Activated CD8-positive, alpha-beta T cell treated with anti-CD3 and anti-CD28 coated beads, Interleukin-2, amount 10 ng/mL, durations not matched to agents 7 days and 5 days (primary cell): ENCODE measurements around the gene GPX4. TPM values are rescaled to one million over a fixed set of nuclear protein-coding genes. Genes with fewer than 3 reads are reported as not detected.
"Not testable (repeated sequence)": the region's sequence is repeated elsewhere in the genome, so short reads cannot be mapped to it uniquely, and the experiment has no call there.

Source experiments
- ATAC-seq: fragments of 150-1000 bp; cut with Tn5 transposase; one replicate; pipeline ENCODE4 v1.10.0; 2021; ENCODE audit warnings: moderate library complexity
- CTCF ChIA-PET: fragments of 350-600 bp; sonication (Branson Sonifier 250); formaldehyde crosslinking; loops from one replicate; lab custom pipeline; 2021; ENCODE audit warnings: antibody characterized with exemption; lab: Charles Lee
- POLR2A ChIA-PET: fragments of 350-600 bp; sonication (Branson Sonifier 250); formaldehyde crosslinking; loops from one replicate; lab custom pipeline; 2021; ENCODE audit warnings: antibody characterized with exemption; lab: Charles Lee
- DNase-seq: peaks from one replicate; pipeline ENCODE4 v3.0.0-alpha.2; 2020
- H3K27ac Mint-ChIP-seq: one replicate; pipeline ENCODE4 v1.8.0; 2021; ENCODE audit warnings: mild to moderate bottlenecking, mixed read lengths
- H3K27me3 Mint-ChIP-seq: one replicate; pipeline ENCODE4 v1.8.0; 2021; ENCODE audit warnings: low read depth, mixed read lengths
- H3K36me3 Mint-ChIP-seq: one replicate; pipeline ENCODE4 v1.8.0; 2021; ENCODE audit warnings: low read depth, mixed read lengths
- H3K4me1 Mint-ChIP-seq: one replicate; pipeline ENCODE4 v1.8.0; 2021; ENCODE audit warnings: low read depth, mixed read lengths
- H3K4me3 Mint-ChIP-seq: one replicate; pipeline ENCODE4 v1.8.0; 2021; ENCODE audit warnings: mild to moderate bottlenecking, mixed read lengths
- H3K9me3 Mint-ChIP-seq: one replicate; pipeline ENCODE4 v1.8.0; 2022; ENCODE audit warnings: mixed read lengths; ENCODE audit not compliant: insufficient read depth
- total RNA-seq, 2 experiments: library from RNA; stranded (reverse); gene quantifications; one replicate each; pipeline ENCODE4 v1.2.3, GENCODE V29; 2021

Gene GPX4
- total RNA-seq, 2 experiments from 2014 or later = 174 to 177 TPM

DNA sequence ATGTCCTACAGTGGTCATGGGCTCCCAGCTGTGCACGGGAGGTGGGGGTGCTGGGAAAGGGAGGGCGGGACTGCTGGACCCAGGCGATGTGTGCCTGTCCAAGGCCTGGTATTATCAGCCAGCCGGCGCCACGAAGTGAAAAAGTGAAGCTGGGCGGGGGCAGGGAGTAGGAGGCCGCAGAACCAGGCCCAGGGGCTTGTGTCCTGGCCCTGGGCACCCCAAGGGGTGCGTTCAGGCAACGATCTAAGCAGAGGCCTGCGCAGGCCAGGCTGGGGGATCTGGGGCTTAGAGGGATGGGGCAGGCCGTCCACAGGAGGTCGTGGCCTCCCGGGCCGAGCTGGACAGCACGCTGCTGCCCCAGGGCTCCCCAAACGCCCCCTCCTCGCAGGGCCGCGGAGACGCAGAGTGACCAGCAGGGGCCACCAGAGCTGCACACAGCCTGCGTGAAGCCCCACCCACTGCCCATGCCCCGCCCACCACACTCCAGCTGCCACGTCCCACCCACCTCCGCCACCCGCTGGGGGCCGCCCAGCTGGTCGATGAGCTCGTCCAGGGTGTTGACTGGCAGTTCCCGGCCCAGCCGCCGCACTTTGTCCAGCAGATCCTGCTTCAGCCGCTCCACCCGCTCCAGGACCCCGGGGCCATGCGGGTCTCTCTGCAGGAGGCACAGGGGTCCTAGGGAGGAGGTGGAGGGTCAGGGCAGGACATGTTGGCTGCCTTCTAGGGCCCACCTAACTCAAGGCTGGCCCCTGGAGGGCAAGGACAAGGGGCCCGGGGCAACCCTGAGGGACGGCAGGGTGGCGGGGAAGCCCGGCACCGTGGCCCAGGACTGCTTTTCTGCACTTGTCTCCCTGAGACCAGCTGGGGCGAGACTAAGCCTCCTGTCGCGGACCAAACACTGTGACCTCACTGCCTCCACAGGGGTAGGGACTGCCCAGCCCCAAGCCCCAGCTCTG lies 9.5 kb downstream of the GPX4 start:
- Mint-ChIP-seq H3K27me3 (no peaks in the 10 kb centered on the region), H3K4me3 (no peak overlapping the region)

DNA sequence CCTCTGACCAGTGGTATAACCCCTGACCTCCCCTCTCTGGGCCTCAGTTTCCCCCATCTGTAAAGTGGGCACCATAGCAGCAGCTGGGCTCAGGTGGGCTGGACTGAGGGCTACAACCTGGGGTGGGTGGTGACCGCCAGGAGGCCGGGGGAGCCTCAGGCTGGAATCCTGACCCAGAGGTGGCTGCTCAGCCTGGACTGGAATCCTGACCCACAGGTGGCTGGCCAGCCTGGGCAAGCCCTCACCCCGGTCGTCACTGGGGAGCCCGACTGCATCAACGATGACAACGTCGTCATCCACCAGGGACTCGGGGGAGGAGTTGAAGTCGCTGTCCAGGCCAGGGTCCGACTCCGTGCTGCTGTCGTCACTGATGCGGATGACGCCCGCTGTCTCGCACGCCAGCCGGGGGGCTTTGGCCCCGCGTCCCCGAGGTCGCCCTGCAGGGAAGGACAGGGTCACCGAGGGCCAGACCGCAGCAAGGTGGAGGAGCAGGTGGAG lies 10.2 kb downstream of the GPX4 start:
- ChIA-PET POLR2A (interaction anchor here (0.5 to 1.1 kb wide), 3 partner anchors 26 to 159 kb away, joined by 3 read pairs; partner anchors contain the start of gene CIRBP), CTCF (interaction anchor here (0.6 to 2.4 kb wide), 22 partner anchors 9 to 152 kb away, joined by 3 to 18 read pairs (median 6); partner anchors contain the start of genes ARHGAP45 and ATP5F1D)
- ATAC-seq (no peak), DNase-seq (no peak)
- Mint-ChIP-seq H3K27me3 (no peaks in the 10 kb centered on the region), H3K9me3 (no peaks in the 10 kb centered on the region), H3K4me3 (no peak overlapping the region), H3K27ac (no peak overlapping the region), H3K36me3 (peaks cover 11% of the 10 kb centered on the region), H3K4me1 (peaks cover 4% of the 10 kb centered on the region)

More for the DNA sequence above, 9.5 kb downstream of the GPX4 start:
- Mint-ChIP-seq H3K27ac (no peak overlapping the region), H3K4me1 (peaks cover 4% of the 10 kb centered on the region), H3K9me3 (no peaks in the 10 kb centered on the region), H3K36me3 (peaks cover 6% of the 10 kb centered on the region)
- DNase-seq (peak; percentile 90), ATAC-seq (peak; percentile 80)
- CTCF ChIA-PET = interaction anchor here (0.6 to 2.4 kb wide), 23 partner anchors 9 to 153 kb away, joined by 3 to 18 read pairs (median 5); partner anchors contain the start of genes ARHGAP45 and ATP5F1D
- POLR2A ChIA-PET = interaction anchor here (0.7 to 1.1 kb wide), 4 partner anchors 13 to 156 kb away, joined by 3 read pairs; partner anchors contain the start of gene CIRBP

DNA sequence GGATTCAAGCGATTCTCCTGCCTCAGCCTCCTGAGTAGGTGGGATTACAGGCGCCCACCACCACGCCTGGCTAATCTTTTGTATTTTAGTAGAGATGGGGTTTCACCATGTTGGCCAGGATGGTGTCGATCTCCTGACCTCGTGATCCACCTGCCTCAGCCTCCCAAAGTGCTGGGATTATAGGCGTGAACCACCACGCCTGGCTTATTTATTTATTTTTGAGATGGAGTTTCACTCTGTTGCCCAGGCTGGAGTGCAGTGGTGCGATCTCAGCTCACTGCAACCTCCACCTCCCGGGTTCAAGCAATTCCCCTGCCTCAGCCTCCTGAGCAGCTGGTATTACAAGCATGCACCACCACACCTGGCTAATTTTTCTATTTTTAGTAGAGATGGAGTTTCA lies 10.9 kb downstream of the GPX4 start:
- H3K27ac Mint-ChIP-seq, H3K4me1 Mint-ChIP-seq, CTCF ChIA-PET, H3K27me3 Mint-ChIP-seq, ATAC-seq, H3K4me3 Mint-ChIP-seq, POLR2A ChIA-PET, H3K9me3 Mint-ChIP-seq, DNase-seq: not testable (repeated sequence)
- H3K36me3 Mint-ChIP-seq = peaks cover 11% of the 10 kb centered on the region

DNA sequence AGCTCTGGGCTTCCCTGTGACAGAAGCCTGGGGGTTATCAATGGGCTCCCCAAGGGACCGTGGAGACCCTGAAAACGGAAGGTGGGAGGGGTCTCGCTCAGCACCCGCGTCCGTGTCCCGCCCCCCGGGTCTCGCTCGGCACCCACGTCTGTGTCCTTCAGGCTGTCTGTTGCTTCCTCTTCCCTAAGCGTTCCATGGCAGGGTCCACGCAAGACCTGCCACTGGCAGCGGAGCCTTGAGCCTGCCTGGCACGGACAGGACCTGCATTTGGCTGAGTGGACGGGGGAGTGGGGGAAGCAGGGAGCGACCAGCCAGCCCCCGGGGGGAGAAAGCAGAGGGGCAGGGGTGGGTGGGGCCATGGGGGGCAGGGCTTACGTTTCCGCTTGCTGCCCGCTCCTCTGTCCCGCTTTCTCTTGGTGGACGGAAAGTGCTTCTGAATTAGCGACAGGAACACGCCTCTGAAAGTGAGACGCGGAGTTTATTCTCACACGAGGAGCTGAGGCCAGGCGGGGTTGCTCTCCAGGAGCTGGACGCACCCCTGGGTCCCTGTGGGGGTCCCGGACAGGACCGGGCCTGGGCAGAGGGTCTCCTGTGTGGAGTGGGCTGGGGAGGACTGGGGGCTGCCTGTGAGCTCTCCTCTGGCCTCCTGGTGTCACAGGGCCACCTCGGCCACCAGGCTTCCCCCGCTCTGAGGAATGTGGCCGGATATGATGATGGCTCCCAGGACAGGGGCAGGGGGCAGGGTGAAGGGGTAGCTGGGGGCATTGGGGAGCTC lies 12.0 kb downstream of the GPX4 start:
- no peak for DNase-seq
- Mint-ChIP-seq H3K27me3 (no peaks in the 10 kb centered on the region), H3K27ac (no peak overlapping the region), H3K9me3 (no peaks in the 10 kb centered on the region), H3K4me3 (no peak overlapping the region), H3K4me1 (peaks cover 4% of the 10 kb centered on the region), H3K36me3 (peaks cover 16% of the 10 kb centered on the region)
- POLR2A ChIA-PET = no interaction called here
- CTCF ChIA-PET = interaction anchor here (0.8 kb wide), 1 partner anchor 107 kb away, joined by 3 read pairs; no protein-coding TSS in a partner anchor
- ATAC-seq = no peak

DNA sequence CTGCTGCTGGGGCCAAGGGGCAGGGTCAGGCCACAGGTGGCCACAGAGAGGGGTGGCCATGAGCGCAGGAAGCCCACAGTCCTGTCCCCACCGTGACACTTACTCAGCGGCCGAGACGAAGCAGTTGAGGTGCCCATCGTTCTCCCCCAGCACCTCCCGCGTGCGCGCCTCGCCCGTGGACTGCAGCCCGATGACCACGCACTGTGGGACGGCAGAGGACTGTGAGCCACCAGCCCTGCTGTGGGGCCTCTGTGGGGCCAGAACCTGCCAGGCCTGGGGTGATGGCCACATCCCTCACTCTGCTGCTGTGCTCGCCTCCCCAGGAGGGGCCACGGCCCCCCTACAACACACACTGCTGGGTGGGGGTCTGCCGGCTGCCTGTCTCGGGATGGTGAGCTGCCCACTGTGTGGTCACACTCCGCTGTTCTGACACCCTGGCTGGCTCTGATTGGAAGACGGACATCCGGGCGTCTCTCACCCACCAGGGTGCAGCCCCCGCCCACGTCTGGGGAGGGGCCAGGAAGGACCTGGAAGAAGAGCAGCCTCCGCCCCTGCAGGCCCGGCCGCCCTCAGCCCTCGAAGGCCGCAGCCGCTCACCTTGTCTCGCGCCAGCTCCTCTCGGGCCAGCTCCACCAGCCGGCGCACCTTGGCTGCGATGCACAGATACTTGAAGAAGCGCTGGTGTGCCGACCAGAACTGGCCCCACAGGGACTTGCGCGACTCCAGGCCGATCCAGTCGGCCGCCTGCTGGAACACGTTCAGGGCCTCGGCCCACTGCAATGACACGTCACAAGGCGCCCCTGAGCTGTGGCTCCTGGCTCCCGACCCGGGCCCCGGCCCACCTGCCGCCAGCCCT lies 13.2 kb downstream of the GPX4 start:
- H3K4me3 Mint-ChIP-seq = no peak overlapping the region
- ATAC-seq (no peak), DNase-seq (no peak)
- H3K4me1 Mint-ChIP-seq = peaks cover 4% of the 10 kb centered on the region
- POLR2A ChIA-PET = interaction anchor here (0.6 kb wide), 1 partner anchor 93 kb away, joined by 3 read pairs; no protein-coding TSS in a partner anchor
- H3K36me3 Mint-ChIP-seq = peaks cover 24% of the 10 kb centered on the region
- H3K9me3 Mint-ChIP-seq = no peaks in the 10 kb centered on the region
- H3K27me3 Mint-ChIP-seq = no peaks in the 10 kb centered on the region
- CTCF ChIA-PET = interaction anchor here (0.8 kb wide), 1 partner anchor 106 kb away, joined by 3 read pairs; no protein-coding TSS in a partner anchor
- no peak overlapping the region for H3K27ac Mint-ChIP-seq

DNA sequence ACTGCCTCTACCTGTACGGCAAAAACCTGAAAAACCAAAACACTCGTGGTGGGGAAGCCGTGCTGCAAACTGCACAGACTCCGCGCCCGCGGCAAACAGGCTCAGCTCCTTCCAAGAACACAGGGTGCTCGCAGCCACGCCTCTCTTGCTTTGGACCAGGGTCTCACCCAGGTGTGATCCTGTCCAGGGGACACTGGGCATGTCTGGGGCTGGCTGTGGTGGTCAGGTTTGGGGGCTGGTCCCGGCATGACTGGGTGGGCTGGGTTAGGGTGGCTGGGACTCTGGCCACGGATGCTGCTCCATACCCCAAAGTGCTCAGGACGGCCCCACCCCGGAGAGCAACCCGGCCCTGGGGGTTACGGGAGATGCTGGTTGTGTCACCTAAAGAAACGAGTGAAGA lies 13.9 kb downstream of the GPX4 start:
- Mint-ChIP-seq H3K4me3 (no peak overlapping the region), H3K27ac (no peak overlapping the region), H3K27me3 (no peaks in the 10 kb centered on the region), H3K4me1 (peaks cover 4% of the 10 kb centered on the region), H3K9me3 (no peaks in the 10 kb centered on the region), H3K36me3 (peaks cover 24% of the 10 kb centered on the region)
- CTCF ChIA-PET = no interaction called here
- DNase-seq (no peak), ATAC-seq (no peak)
- POLR2A ChIA-PET = interaction anchor here (0.6 kb wide), 1 partner anchor 92 kb away, joined by 3 read pairs; no protein-coding TSS in a partner anchor

DNA sequence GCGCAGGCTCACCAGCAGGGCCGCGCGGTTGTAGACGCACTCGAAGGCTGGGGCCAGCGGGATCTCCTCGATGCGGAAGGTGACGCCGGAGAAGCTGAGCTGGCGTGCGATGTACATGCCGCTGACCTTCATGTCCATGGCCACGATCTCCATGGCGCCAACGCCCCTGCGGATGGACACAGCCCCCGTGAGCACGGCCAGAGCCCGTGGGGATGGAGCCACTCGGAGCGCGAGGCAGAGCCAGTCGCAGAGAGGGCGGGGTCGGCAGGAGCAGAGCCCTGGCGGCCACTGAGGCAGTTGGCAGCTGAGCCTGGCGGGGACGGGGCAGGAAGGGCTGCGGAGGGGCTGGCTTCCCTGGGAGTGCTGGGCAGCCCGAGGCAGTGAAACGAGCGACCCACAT lies 15.2 kb downstream of the GPX4 start:
- H3K36me3 Mint-ChIP-seq = peaks cover 30% of the 10 kb centered on the region
- no peaks in the 10 kb centered on the region for H3K9me3 Mint-ChIP-seq
- H3K4me3 Mint-ChIP-seq = no peak overlapping the region
- CTCF ChIA-PET = no interaction called here
- no peak overlapping the region for H3K27ac Mint-ChIP-seq
- no peak for DNase-seq
- no peak for ATAC-seq
- POLR2A ChIA-PET = no interaction called here
- H3K4me1 Mint-ChIP-seq = no peaks in the 10 kb centered on the region
- H3K27me3 Mint-ChIP-seq = no peaks in the 10 kb centered on the region

DNA sequence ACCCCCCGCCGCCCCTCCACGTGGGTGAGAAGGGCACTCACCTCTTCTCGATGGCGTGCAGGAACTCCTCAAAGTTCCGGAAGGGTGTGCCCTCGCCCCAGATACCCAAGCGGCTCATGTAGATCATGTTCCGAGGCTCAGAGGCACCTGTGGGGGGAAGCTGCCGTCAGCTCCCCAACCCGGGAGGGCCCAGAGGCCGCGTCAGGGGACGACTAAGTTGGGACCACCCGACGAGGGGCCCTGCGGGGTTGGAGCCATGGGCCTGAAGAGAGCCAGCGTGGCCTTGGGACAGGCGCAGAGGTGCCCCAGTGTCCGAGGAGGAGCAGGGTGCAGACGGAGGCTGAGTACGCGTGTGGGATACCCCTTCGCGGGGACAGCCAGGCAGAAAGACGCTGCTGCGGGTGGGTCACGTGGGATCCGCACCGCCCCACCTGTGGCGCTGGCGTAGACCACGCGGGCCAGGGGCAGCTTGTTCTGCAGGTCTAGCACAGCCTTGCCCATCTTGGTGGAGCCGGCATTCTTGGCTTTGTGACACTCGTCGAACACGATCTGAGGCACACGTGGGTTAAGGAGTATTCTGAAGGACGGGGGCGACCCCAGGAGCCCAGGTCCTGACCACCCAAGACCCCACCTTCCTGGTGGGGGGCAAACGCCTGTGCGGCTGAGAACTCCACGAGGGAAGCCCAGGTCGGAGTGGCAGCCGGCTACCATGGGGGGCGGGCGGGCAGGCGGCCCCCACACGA lies 15.9 kb downstream of the GPX4 start:
- no peaks in the 10 kb centered on the region for H3K4me1 Mint-ChIP-seq
- DNase-seq = no peak
- H3K27me3 Mint-ChIP-seq = no peaks in the 10 kb centered on the region
- H3K4me3 Mint-ChIP-seq = no peak overlapping the region
- ChIA-PET CTCF (no interaction called here), POLR2A (no interaction called here)
- H3K9me3 Mint-ChIP-seq = no peaks in the 10 kb centered on the region
- H3K36me3 Mint-ChIP-seq = peaks cover 31% of the 10 kb centered on the region
- ATAC-seq = no peak
- H3K27ac Mint-ChIP-seq = no peak overlapping the region

DNA sequence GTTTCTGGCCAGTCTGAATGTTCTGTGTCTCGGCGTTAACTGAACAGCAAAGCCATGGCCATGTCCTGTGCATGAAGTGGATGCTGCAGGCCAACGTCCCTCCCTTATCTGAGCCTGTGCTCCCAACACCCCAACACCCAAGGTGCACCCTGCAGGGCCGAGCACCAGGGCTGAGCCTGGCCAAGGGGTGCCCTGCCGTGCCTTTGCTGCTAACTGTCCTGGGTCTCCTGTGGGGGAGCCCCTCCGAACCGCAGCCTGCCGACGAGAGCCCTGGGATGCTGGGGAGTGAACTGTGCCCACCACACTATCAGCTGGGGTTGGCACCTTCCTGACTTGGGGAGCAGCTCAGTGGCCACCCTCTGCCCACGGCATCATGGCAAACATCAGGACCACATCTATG lies 17.6 kb downstream of the GPX4 start:
- DNase-seq (no peak), ATAC-seq (no peak)
- Mint-ChIP-seq H3K27me3 (no peaks in the 10 kb centered on the region), H3K36me3 (peaks cover 37% of the 10 kb centered on the region), H3K9me3 (no peaks in the 10 kb centered on the region), H3K4me1 (peaks cover 3% of the 10 kb centered on the region), H3K4me3 (no peak overlapping the region), H3K27ac (no peak overlapping the region)
- ChIA-PET POLR2A (no interaction called here), CTCF (no interaction called here)
